Lower leg skin (tissue), 3 donors: ENCODE data around the gene IPO11.
"Not testable (repeated sequence)": the region's sequence is repeated elsewhere in the genome, so short reads cannot be mapped to it uniquely, and the experiment has no call there.

Experiments
- CTCF ChIP-seq, 3 donors: fragments of 450-650 bp; IDR thresholded peaks; one replicate each; pipeline ENCODE4 v1.5.1; 2016; ENCODE audit warnings: antibody characterized with exemption in 3 of 3, mild to moderate bottlenecking in 3 of 3, moderate library complexity in 2 of 3
- POLR2A ChIP-seq, 2 donors: fragments of 450-650 bp; IDR thresholded peaks; one replicate each; pipeline ENCODE4 v1.6.1; 2016 to 2017; ENCODE audit warnings: antibody characterized with exemption in 2 of 2, mild to moderate bottlenecking in 1 of 2, moderate library complexity in 1 of 2

GRCh38 chr5:62657772-62658171, 245.2 kb downstream of the IPO11 start:
- not testable (repeated sequence) for TF ChIP-seq CTCF, POLR2A (IDR thresholded peaks at IDR 0.05)
